Keratinocyte (primary cell): ENCODE results near the gene NGF. TPM values are rescaled to one million over a fixed set of nuclear protein-coding genes. Genes with fewer than 3 reads are reported as not detected.
"Not testable (repeated sequence)": the region's sequence is repeated elsewhere in the genome, so short reads cannot be mapped to it uniquely, and the experiment has no call there.

Experiments
- DNase-seq: peaks from one replicate; pipeline ENCODE4 v3.0.0-alpha.2; 2011; ENCODE audit warnings: low read depth, missing footprints, low spot score
- FAIRE-seq: peaks from 2 replicates; lab custom pipeline; 2011; peaks lifted over from hg19 to GRCh38; lab: Jason Lieb, UNC
- H2AFZ ChIP-seq: 2 replicates; pipeline ENCODE4 v1.6.0; 2012; ENCODE audit warnings: low read length, control low read depth, inconsistent platforms; ENCODE audit not compliant: control insufficient read depth
- H3K27ac ChIP-seq: 2 replicates; pipeline ENCODE4 v1.5.1; 2011; ENCODE audit warnings: low read length; ENCODE audit not compliant: control insufficient read depth, insufficient read depth
- H3K27me3 ChIP-seq: 3 replicates; pipeline ENCODE4 v1.6.0; 2011; ENCODE audit warnings: low read length; ENCODE audit not compliant: control insufficient read depth, insufficient read depth; ENCODE audit errors: extremely low read depth
- H3K36me3 ChIP-seq, 2 experiments: 2 replicates in 1 of 2; 3 replicates in 1 of 2; pipeline ENCODE4 v1.5.1; 2011; ENCODE audit warnings: low read length in 2 of 2, mild to moderate bottlenecking in 1 of 2; ENCODE audit not compliant: control insufficient read depth in 2 of 2, insufficient read depth in 2 of 2; ENCODE audit errors: extremely low read depth in 1 of 2
- H3K4me1 ChIP-seq: 3 replicates; pipeline ENCODE4 v1.5.1; 2011; ENCODE audit warnings: low read length; ENCODE audit not compliant: control insufficient read depth, insufficient read depth; ENCODE audit errors: extremely low read depth
- H3K4me2 ChIP-seq: 3 replicates; pipeline ENCODE4 v1.6.0; 2011; ENCODE audit warnings: low read depth, low read length; ENCODE audit not compliant: control insufficient read depth, insufficient read depth; ENCODE audit errors: extremely low read depth
- H3K4me3 ChIP-seq, 3 experiments: fragments of 200-600 bp in 1 of 3; sonication (generic) in 1 of 3; 2 replicates in 2 of 3; 3 replicates in 1 of 3; pipeline ENCODE4 v1.5.1; 2011 to 2016; ENCODE audit warnings: low read length in 3 of 3, mild to moderate bottlenecking in 3 of 3, control low read depth in 2 of 3, inconsistent platforms in 1 of 3, low read depth in 1 of 3, mixed read lengths in 1 of 3, mixed run types in 1 of 3, moderate library complexity in 1 of 3; ENCODE audit not compliant: control insufficient read depth in 2 of 3, insufficient read depth in 2 of 3; ENCODE audit errors: extremely low read depth in 1 of 3
- H3K79me2 ChIP-seq: 2 replicates; pipeline ENCODE4 v1.6.0; 2012; ENCODE audit warnings: low read length; ENCODE audit not compliant: control insufficient read depth, insufficient read depth
- H3K9ac ChIP-seq: 3 replicates; pipeline ENCODE4 v1.6.0; 2011; ENCODE audit warnings: low read length; ENCODE audit not compliant: control insufficient read depth, insufficient read depth; ENCODE audit errors: extremely low read depth
- H3K9me1 ChIP-seq: 3 replicates; pipeline ENCODE4 v1.6.0; 2011; ENCODE audit warnings: low read length; ENCODE audit not compliant: control insufficient read depth, insufficient read depth; ENCODE audit errors: extremely low read depth
- H3K9me3 ChIP-seq: 2 replicates; pipeline ENCODE4 v1.5.1; 2012; ENCODE audit warnings: low read depth, low read length; ENCODE audit not compliant: control insufficient read depth
- H4K20me1 ChIP-seq: 3 replicates; pipeline ENCODE4 v1.6.0; 2011; ENCODE audit warnings: low read length; ENCODE audit not compliant: control insufficient read depth, insufficient read depth; ENCODE audit errors: extremely low read depth
- EZH2 ChIP-seq: IDR thresholded peaks from one replicate; pipeline ENCODE4 v1.6.1; 2012; ENCODE audit warnings: inconsistent platforms, mild to moderate bottlenecking, low read length, moderate library complexity
- dilution Hi-C: fragments of 300-500 bp; cut with MboI; formaldehyde crosslinking; loops from one replicate; pipeline ENCODE4 v1.7.0; 2020; ENCODE audit warnings: low sequenced_read_pairs; ENCODE audit not compliant: extremely low pct_ligation_motif_present
- polyA plus RNA-seq, 5 experiments: library from polyadenylated mRNA; depleted of rRNA in 3 of 5; stranded (reverse) in 3 of 5; stranded (forward) in 1 of 5; unstranded in 1 of 5; fragments of >200 nt; gene quantifications; 1 replicate in 1 of 5; 2 replicates in 3 of 5; 3 replicates in 1 of 5; pipeline versions ENCODE4 v1.2.1 to v1.2.3, GENCODE V29; 2011 to 2012; ENCODE audit warnings: missing spikeins in 2 of 5, low read depth in 1 of 5, low replicate concordance in 1 of 5
- TF ChIP-seq, protein P1 (sequence below), 3 experiments: IDR thresholded peaks in 1 of 3; conservative IDR thresholded peaks in 1 of 3; optimal IDR thresholded peaks in 1 of 3; 2 replicates in 2 of 3; 3 replicates in 1 of 3; pipeline versions ENCODE3 to v1.5.1; 2011; ENCODE audit warnings: low read length in 3 of 3, mild to moderate bottlenecking in 3 of 3, moderate library complexity in 2 of 3, control low read depth in 1 of 3, inconsistent platforms in 1 of 3; ENCODE audit not compliant: insufficient read depth in 2 of 3; ENCODE audit errors: extremely low read depth in 1 of 3

Gene NGF
- polyA plus RNA-seq, 1 donor (not counting 4 experiments of a cell fraction or from before 2014, with no cell fraction given) = 1.2 TPM

GRCh38 chr1:115364046-115364779 is 26.2 kb upstream of the NGF start:
- Histone ChIP-seq H2AFZ (no peak overlapping the region), H3K27me3 (no peaks in the 10 kb centered on the region), H3K4me2 (no peak overlapping the region), H3K9me3 (no peaks in the 10 kb centered on the region), H3K9me1 (no peaks in the 10 kb centered on the region), H3K79me2 (no peaks in the 10 kb centered on the region), H3K27ac (no peak overlapping the region), H3K4me1 (no peaks in the 10 kb centered on the region), H3K4me3 (no peak overlapping the region), H3K9ac (no peak overlapping the region), H4K20me1 (no peaks in the 10 kb centered on the region), H3K36me3 (no peaks in the 10 kb centered on the region)
- DNase-seq = no peak
- no peak for FAIRE-seq
- dilution Hi-C loops = no loop called here
- TF ChIP-seq, protein P1, sequence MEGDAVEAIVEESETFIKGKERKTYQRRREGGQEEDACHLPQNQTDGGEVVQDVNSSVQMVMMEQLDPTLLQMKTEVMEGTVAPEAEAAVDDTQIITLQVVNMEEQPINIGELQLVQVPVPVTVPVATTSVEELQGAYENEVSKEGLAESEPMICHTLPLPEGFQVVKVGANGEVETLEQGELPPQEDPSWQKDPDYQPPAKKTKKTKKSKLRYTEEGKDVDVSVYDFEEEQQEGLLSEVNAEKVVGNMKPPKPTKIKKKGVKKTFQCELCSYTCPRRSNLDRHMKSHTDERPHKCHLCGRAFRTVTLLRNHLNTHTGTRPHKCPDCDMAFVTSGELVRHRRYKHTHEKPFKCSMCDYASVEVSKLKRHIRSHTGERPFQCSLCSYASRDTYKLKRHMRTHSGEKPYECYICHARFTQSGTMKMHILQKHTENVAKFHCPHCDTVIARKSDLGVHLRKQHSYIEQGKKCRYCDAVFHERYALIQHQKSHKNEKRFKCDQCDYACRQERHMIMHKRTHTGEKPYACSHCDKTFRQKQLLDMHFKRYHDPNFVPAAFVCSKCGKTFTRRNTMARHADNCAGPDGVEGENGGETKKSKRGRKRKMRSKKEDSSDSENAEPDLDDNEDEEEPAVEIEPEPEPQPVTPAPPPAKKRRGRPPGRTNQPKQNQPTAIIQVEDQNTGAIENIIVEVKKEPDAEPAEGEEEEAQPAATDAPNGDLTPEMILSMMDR (optimal IDR thresholded peaks at IDR 0.05 in 1 of 3, IDR thresholded peaks at IDR 0.05 in 1 of 3, conservative IDR thresholded peaks at IDR 0.05 in 1 of 3; ENCODE audit: extremely low read depth in 1 of 3, insufficient read depth in 2 of 3, low read length in 3 of 3) = no peak
- no peak for TF ChIP-seq EZH2

DNA sequence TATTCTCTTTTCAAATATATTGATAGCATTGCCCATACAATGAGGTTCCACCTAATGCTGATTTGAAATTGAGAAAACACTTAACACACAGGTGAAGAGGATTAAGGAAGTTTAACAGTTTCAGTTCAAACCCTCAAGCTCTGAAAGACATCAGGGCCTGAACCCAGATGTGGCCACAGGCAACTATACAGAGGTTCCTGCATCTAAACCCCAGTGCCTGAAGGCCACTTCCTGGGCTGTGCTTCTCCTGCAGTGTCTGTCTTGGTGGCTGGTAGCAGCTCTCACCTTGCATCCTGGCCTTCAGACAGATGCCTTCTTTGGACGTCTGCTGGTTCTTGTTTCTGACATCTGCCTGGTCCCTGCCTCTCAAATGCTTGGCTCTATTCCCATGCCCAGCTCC is 25.1 kb upstream of the NGF start:
- Histone ChIP-seq H3K9me3 (no peaks in the 10 kb centered on the region), H3K4me1 (no peaks in the 10 kb centered on the region), H3K79me2 (no peaks in the 10 kb centered on the region), H3K4me3 (no peak overlapping the region), H4K20me1 (no peaks in the 10 kb centered on the region), H3K36me3 (no peaks in the 10 kb centered on the region), H3K9me1 (no peaks in the 10 kb centered on the region), H3K9ac (no peak overlapping the region), H3K27ac (no peak overlapping the region), H3K4me2 (no peak overlapping the region), H3K27me3 (no peaks in the 10 kb centered on the region), H2AFZ (no peak overlapping the region)
- dilution Hi-C loops = no loop called here
- no peak for FAIRE-seq
- no peak for TF ChIP-seq EZH2
- TF ChIP-seq, protein P1 (optimal IDR thresholded peaks at IDR 0.05 in 1 of 3, IDR thresholded peaks at IDR 0.05 in 1 of 3, conservative IDR thresholded peaks at IDR 0.05 in 1 of 3; ENCODE audit: extremely low read depth in 1 of 3, insufficient read depth in 2 of 3, low read length in 3 of 3) = no peak
- DNase-seq = no peak

DNA sequence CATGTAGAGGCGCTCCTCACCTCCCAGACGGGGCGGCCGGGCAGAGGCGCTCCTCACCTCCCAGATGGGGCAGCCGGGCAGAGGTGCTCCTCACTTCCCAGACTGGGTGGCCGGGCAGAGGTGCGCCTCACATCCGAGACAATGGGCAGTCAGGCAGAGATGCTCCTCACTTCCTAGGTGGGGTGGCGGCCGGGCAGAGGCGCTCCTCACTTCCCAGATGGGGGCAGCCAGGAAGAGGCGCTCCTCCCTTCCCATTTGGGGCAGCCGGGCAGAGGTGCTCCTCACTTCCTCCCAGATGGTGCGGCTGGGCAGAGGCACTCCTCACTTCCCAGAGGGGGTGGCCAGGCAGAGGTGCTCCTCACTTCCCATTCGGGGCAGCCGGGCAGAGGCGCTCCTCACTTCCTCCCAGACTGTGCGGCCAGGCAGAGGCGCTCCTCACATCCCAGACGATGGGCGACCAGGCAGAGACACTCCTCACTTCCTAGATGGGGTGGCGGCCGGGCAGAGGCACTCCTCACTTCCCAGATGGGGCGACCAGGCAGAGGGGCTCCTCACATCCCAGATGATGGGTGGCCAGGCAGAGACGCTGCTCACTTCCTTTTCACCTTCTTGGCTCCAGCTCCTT is 22.6 kb upstream of the NGF start:
- H3K79me2 ChIP-seq, H2AFZ ChIP-seq, H3K27ac ChIP-seq, H3K36me3 ChIP-seq, DNase-seq, H3K9me1 ChIP-seq, H3K9ac ChIP-seq, H3K4me2 ChIP-seq, H3K9me3 ChIP-seq, H3K27me3 ChIP-seq, H4K20me1 ChIP-seq, H3K4me3 ChIP-seq, dilution Hi-C loops, H3K4me1 ChIP-seq, FAIRE-seq: not testable (repeated sequence)
